HUDEP-2 (cell line): ENCODE measurements around the gene APH1A.
"Not testable (repeated sequence)": the region's sequence is repeated elsewhere in the genome, so short reads cannot be mapped to it uniquely, and the experiment has no call there.

Source experiments
- DNase-seq, 76 experiments: peaks; one replicate each; lab custom pipeline; 2025; ENCODE audit not compliant: unreplicated experiment in 76 of 76; lab: John Stamatoyannopoulos, UW

APH1A gene

GRCh38 chr1:150269451-150269850 is 635 bp upstream of the APH1A start:
- DNase-seq: no peak

GRCh38 chr1:150268340-150268704 is 494 bp downstream of the APH1A start:
- peak in 25 of 76 experiments; percentile 2 to 48 (median 16) for DNase-seq

GRCh38 chr1:150267896-150268295 is 920 bp downstream of the APH1A start:
- no peak for DNase-seq

GRCh38 chr1:150263549-150263948 is 5.3 kb downstream of the APH1A start:
- DNase-seq: no peak

- no peak for DNase-seq
These were observed 6.2 kb downstream of the APH1A start for GRCh38 chr1:150262388-150263320.

GRCh38 chr1:150261367-150261766 is 7.4 kb downstream of the APH1A start:
- no peak for DNase-seq

- DNase-seq: peak in 1 of 76 experiments; percentile 14
These were observed 8.8 kb downstream of the APH1A start for GRCh38 chr1:150259758-150260669.

GRCh38 chr1:150259217-150259616 is 9.6 kb downstream of the APH1A start:
- no peak for DNase-seq

GRCh38 chr1:150257624-150258585 is 10.9 kb downstream of the APH1A start, which contains the start of gene CA14:
Gene CA14 (plus strand): TSS chr1:150257774. CDS start chr1:150258129, 355 bp downstream.
- DNase-seq: peak in 3 of 76 experiments; percentile 3 to 14 (median 8)

GRCh38 chr1:150256554-150257341 is 12.1 kb downstream of the APH1A start:
- no peak for DNase-seq

GRCh38 chr1:150256198-150256553 is 12.6 kb downstream of the APH1A start:
- DNase-seq: no peak

- DNase-seq: no peak
These were observed 18.9 kb downstream of the APH1A start for GRCh38 chr1:150249936-150250335.

- no peak for DNase-seq
These were observed 25.8 kb downstream of the APH1A start for GRCh38 chr1:150243003-150243402.

- DNase-seq: no peak
These were observed 31.1 kb downstream of the APH1A start for GRCh38 chr1:150237746-150238145.

GRCh38 chr1:150237176-150237575 is 31.6 kb downstream of the APH1A start:
- not testable (repeated sequence) for DNase-seq

GRCh38 chr1:150236614-150237100 is 32.2 kb downstream of the APH1A start:
- DNase-seq: peak in 1 of 76 experiments; percentile 49

- DNase-seq: peak in 75 of 76 experiments; percentile 21 to 98 (median 94)
These were observed 32.8 kb downstream of the APH1A start, which contains the start of gene ANP32E for GRCh38 chr1:150235852-150236613. Gene ANP32E (minus strand): TSS chr1:150236112. CDS start chr1:150235786, 326 bp downstream.

- peak in 2 of 76 experiments; percentile 4 to 11 for DNase-seq
These were observed 33.4 kb downstream of the APH1A start for GRCh38 chr1:150235294-150235851.
